ENCODE measurements around the gene GRB2. TPM values are rescaled to one million over a fixed set of nuclear protein-coding genes. Genes with fewer than 3 reads are reported as not detected.

The GRB2 gene
- total RNA-seq, 2 donors from 2014 or later = 88.3 to 95.7 TPM

- TF ChIP-seq POLR2AphosphoS5 (IDR thresholded peaks at IDR 0.05) = no peak
- TF ChIP-seq CTCF (IDR thresholded peaks at IDR 0.05) = no peak
- TF ChIP-seq POLR2A (IDR thresholded peaks at IDR 0.05) = no peak
- no peaks in the 10 kb centered on the region for H3K36me3 ChIP-seq
- H3K27ac ChIP-seq = peak overlapping the region; percentile 79 to 88
- H3K4me1 ChIP-seq (replicated peaks) = peaks cover 5% of the 10 kb centered on the region
- no peaks in the 10 kb centered on the region for H3K9me3 ChIP-seq
- WGBS = 38% methylated on average over 24 of the region's 24 CpGs
- intact Hi-C loops (cut with DNase I) = loop anchor here (5.0 kb wide), 1 partner anchor 140 kb away; no protein-coding TSS in a partner anchor
- peak overlapping the region; percentile 82 to 84 for H3K4me3 ChIP-seq
- peak; percentile 17 for DNase-seq (ENCODE audit: low spot score)
- H3K27me3 ChIP-seq (replicated peaks; ENCODE audit: insufficient read depth) = no peaks in the 10 kb centered on the region
These were observed 133.3 kb downstream of the GRB2 start for GRCh38 chr17:75271955-75272847.

GRCh38 chr17:75271233-75271954 lies 134.1 kb downstream of the GRB2 start:
- peak; percentile 65 to 97 (median 83) for TF ChIP-seq CTCF (IDR thresholded peaks at IDR 0.05)
- no peak for TF ChIP-seq POLR2A (IDR thresholded peaks at IDR 0.05)
- TF ChIP-seq POLR2AphosphoS5 (IDR thresholded peaks at IDR 0.05) = no peak
- H3K4me3 ChIP-seq = peak overlapping the region; percentile 82 to 84
- peaks cover 0 to 6% of the 10 kb centered on the region in 2 donors for H3K36me3 ChIP-seq
- peak overlapping the region; percentile 79 to 88 for H3K27ac ChIP-seq
- intact Hi-C loops (cut with DNase I) = loop anchor here (5.0 kb wide), 1 partner anchor 141 kb away; no protein-coding TSS in a partner anchor
- H3K9me3 ChIP-seq = no peaks in the 10 kb centered on the region
- WGBS = under 1% methylated on average over 31 of the region's 74 CpGs
- no peaks in the 10 kb centered on the region for H3K27me3 ChIP-seq (replicated peaks; ENCODE audit: insufficient read depth)
- H3K4me1 ChIP-seq (replicated peaks) = peaks cover 5% of the 10 kb centered on the region
- DNase-seq (ENCODE audit: low spot score) = peak; percentile 71

- WGBS = 0% methylated on average over 6 of the region's 39 CpGs
- H3K4me1 ChIP-seq (replicated peaks) = peaks cover 5% of the 10 kb centered on the region
- H3K27ac ChIP-seq = peak within 1 kb of the TSS; percentile 84 to 88
- peaks cover 0 to 11% of the 10 kb centered on the region in 2 donors for H3K36me3 ChIP-seq
- no peaks in the 10 kb centered on the region for H3K9me3 ChIP-seq
- H3K4me3 ChIP-seq = peak within 1 kb of the TSS; percentile 82 to 84
- TF ChIP-seq POLR2AphosphoS5 (IDR thresholded peaks at IDR 0.05) (no peak), CTCF (IDR thresholded peaks at IDR 0.05) (no peak), POLR2A (IDR thresholded peaks at IDR 0.05) (no peak)
- intact Hi-C loops (cut with DNase I) = loop anchor here (5.0 kb wide), 1 partner anchor 141 kb away; no protein-coding TSS in a partner anchor
- DNase-seq (ENCODE audit: low spot score) = no peak
- H3K27me3 ChIP-seq (replicated peaks; ENCODE audit: insufficient read depth) = no peaks in the 10 kb centered on the region
These were observed 134.6 kb downstream of the GRB2 start, which contains the start of gene MIF4GD for GRCh38 chr17:75270966-75271232. TSS of gene MIF4GD (minus strand) at chr17:75271231. CDS start at chr17:75270195, 1,036 bp downstream.

GRCh38 chr17:75270218-75270965 lies 135.1 kb downstream of the GRB2 start:
- peak overlapping the region; percentile 84 to 88 for H3K27ac ChIP-seq
- no peaks in the 10 kb centered on the region for H3K27me3 ChIP-seq (replicated peaks; ENCODE audit: insufficient read depth)
- peaks cover 5% of the 10 kb centered on the region for H3K4me1 ChIP-seq (replicated peaks)
- intact Hi-C loops (cut with DNase I) = loop anchor here (5.0 kb wide), 1 partner anchor 142 kb away; no protein-coding TSS in a partner anchor
- 1% methylated on average over 27 of the region's 47 CpGs for WGBS
- no peak for TF ChIP-seq POLR2AphosphoS5 (IDR thresholded peaks at IDR 0.05)
- TF ChIP-seq POLR2A (IDR thresholded peaks at IDR 0.05) = no peak
- TF ChIP-seq CTCF (IDR thresholded peaks at IDR 0.05) = peak in 2 of 4 experiments; percentile 42 to 46
- H3K36me3 ChIP-seq = peaks cover 0 to 16% of the 10 kb centered on the region in 2 donors
- H3K9me3 ChIP-seq = no peaks in the 10 kb centered on the region
- peak; percentile 60 for DNase-seq (ENCODE audit: low spot score)
- H3K4me3 ChIP-seq = peak overlapping the region; percentile 82 to 84

Measured in prostate gland (tissue), 2 donors.